Trophoblast cell (in vitro differentiated cells and primary cell): ENCODE data around the gene ZNF75A.
A peak's percentile ranks its signal among the peaks of the same experiment; 100 is the strongest.

Experiments used
- DNase-seq, 2 donors: peaks; one replicate each; pipeline ENCODE4 v3.0.0-alpha.2; 2016
- H2AFZ ChIP-seq: 2 replicates; pipeline ENCODE4 v1.6.1; 2013; ENCODE audit warnings: low read length, moderate library complexity, mild to moderate bottlenecking; ENCODE audit not compliant: insufficient read depth, poor library complexity
- H2AK5ac ChIP-seq: 2 replicates; pipeline ENCODE4 v1.6.1; 2013; ENCODE audit warnings: mild to moderate bottlenecking, low read length
- H2BK120ac ChIP-seq: 2 replicates; pipeline ENCODE4 v1.6.1; 2013; ENCODE audit warnings: low read length, mild to moderate bottlenecking, moderate library complexity; ENCODE audit not compliant: insufficient read depth, poor library complexity
- H2BK12ac ChIP-seq: 2 replicates; pipeline ENCODE4 v1.6.1; 2013; ENCODE audit warnings: mild to moderate bottlenecking, low read length, moderate library complexity
- H2BK5ac ChIP-seq: 2 replicates; pipeline ENCODE4 v1.6.1; 2013; ENCODE audit warnings: low read length, low read depth, moderate library complexity, mild to moderate bottlenecking; ENCODE audit not compliant: poor library complexity
- H3K14ac ChIP-seq: 2 replicates; pipeline ENCODE4 v1.6.1; 2013; ENCODE audit warnings: mild to moderate bottlenecking, low read length
- H3K18ac ChIP-seq: 2 replicates; pipeline ENCODE4 v1.6.1; 2013; ENCODE audit warnings: mild to moderate bottlenecking, low read length
- H3K23ac ChIP-seq: 2 replicates; pipeline ENCODE4 v1.6.1; 2013; ENCODE audit warnings: low read length
- H3K27ac ChIP-seq: 2 replicates; pipeline ENCODE4 v1.5.1; 2013; ENCODE audit warnings: low read depth, mild to moderate bottlenecking, inconsistent platforms, low read length, moderate library complexity
- H3K27me3 ChIP-seq: 2 replicates; pipeline ENCODE4 v1.6.1; 2013; ENCODE audit warnings: inconsistent platforms, mild to moderate bottlenecking, low read length, moderate library complexity; ENCODE audit not compliant: insufficient read depth
- H3K36me3 ChIP-seq, 2 experiments: 1 replicate in 1 of 2; 2 replicates in 1 of 2; pipeline ENCODE4 v1.6.1; 2013; ENCODE audit warnings: low read length in 2 of 2, mild to moderate bottlenecking in 2 of 2, moderate library complexity in 1 of 2; ENCODE audit not compliant: insufficient read depth in 2 of 2, control insufficient read depth in 1 of 2
- H3K4ac ChIP-seq: 2 replicates; pipeline ENCODE4 v1.6.1; 2013; ENCODE audit warnings: low read depth, mild to moderate bottlenecking, low read length, moderate library complexity
- H3K4me1 ChIP-seq, 2 experiments: 1 replicate in 1 of 2; 2 replicates in 1 of 2; pipeline ENCODE4 v1.6.1; 2013; ENCODE audit warnings: low read length in 2 of 2, mild to moderate bottlenecking in 2 of 2, moderate library complexity in 1 of 2; ENCODE audit not compliant: insufficient read depth in 2 of 2, control insufficient read depth in 1 of 2
- H3K4me2 ChIP-seq: 2 replicates; pipeline ENCODE4 v1.6.1; 2013; ENCODE audit warnings: inconsistent platforms, mild to moderate bottlenecking, low read length, moderate library complexity
- H3K4me3 ChIP-seq: 2 replicates; pipeline ENCODE4 v1.5.1; 2013; ENCODE audit warnings: mild to moderate bottlenecking, low read depth, low read length, inconsistent platforms
- H3K79me1 ChIP-seq: one replicate; pipeline ENCODE4 v1.6.1; 2013; ENCODE audit warnings: low read length
- H3K79me2 ChIP-seq: 2 replicates; pipeline ENCODE4 v1.6.1; 2013; ENCODE audit warnings: low read length, mild to moderate bottlenecking; ENCODE audit not compliant: control insufficient read depth, insufficient read depth, poor library complexity
- H3K9ac ChIP-seq: 2 replicates; pipeline ENCODE4 v1.6.1; 2013; ENCODE audit warnings: mild to moderate bottlenecking, low read length
- H3K9me3 ChIP-seq: 2 replicates; pipeline ENCODE4 v1.6.1; 2013; ENCODE audit warnings: low read depth, mild to moderate bottlenecking, control low read depth, inconsistent platforms, low read length; ENCODE audit not compliant: insufficient read depth
- H4K12ac ChIP-seq: 2 replicates; pipeline ENCODE4 v1.6.1; 2013; ENCODE audit warnings: low read depth, mild to moderate bottlenecking, low read length, moderate library complexity
- H4K8ac ChIP-seq: 2 replicates; pipeline ENCODE4 v1.6.1; 2013; ENCODE audit warnings: low read depth, mild to moderate bottlenecking, low read length, moderate library complexity
- H4K91ac ChIP-seq: one replicate; pipeline ENCODE4 v1.6.1; 2013; ENCODE audit warnings: low read depth, mild to moderate bottlenecking, low read length, moderate library complexity
- WGBS: extraction: QIAGEN DNeasy Blood & Tissue Kit; methylation state at CpG from one replicate; pipeline ENCODE4 v1.1.7; 2013; ENCODE audit warnings: missing lambda C conversion rate; ENCODE audit not compliant: insufficient read length, insufficient coverage; ENCODE audit errors: extremely low coverage; 5-methylcytosine and 5-hydroxymethylcytosine counted together

The ZNF75A gene

DNA sequence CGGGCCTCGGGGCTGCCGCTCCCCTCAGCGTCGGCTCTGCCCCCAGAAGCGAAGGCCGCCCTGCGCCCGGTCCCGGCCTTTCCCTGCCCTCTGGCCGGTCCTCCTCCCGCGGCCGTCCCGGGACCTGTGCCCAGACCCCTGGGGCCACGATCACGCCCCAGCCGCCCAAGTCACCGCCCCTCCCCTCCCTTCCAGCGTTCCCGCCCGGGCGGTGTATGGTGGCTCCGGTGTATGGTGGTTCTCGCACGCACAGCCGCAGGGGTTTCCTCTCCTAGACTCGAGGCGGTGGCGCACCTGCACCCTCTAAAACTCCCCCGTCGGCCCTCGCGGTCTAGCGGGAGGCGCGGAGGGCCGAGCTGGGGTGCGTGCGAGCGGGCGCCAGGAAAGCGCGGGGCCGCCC is 10.1 kb upstream of the ZNF75A start:
- Histone ChIP-seq H3K36me3 (peaks cover 32 to 34% of the 10 kb centered on the region in 2 experiments), H3K79me2 (no peaks in the 10 kb centered on the region), H4K12ac (no peak overlapping the region), H4K8ac (no peak overlapping the region), H3K23ac (no peak overlapping the region), H3K79me1 (no peaks in the 10 kb centered on the region), H2BK12ac (no peak overlapping the region), H3K27ac (no peak overlapping the region), H2AK5ac (no peak overlapping the region), H3K14ac (no peak overlapping the region), H3K18ac (no peak overlapping the region), H3K4me2 (no peak overlapping the region), H2BK5ac (no peak overlapping the region), H2AFZ (no peak overlapping the region), H3K9me3 (peaks cover 33% of the 10 kb centered on the region), H3K9ac (no peak overlapping the region), H3K4ac (no peak overlapping the region), H3K4me1 (no peaks in the 10 kb centered on the region), H3K4me3 (no peak overlapping the region), H2BK120ac (no peak overlapping the region), H4K91ac (no peak overlapping the region), H3K27me3 (no peaks in the 10 kb centered on the region)
- no peak for DNase-seq
- WGBS, result no CpG with 5 or more reads among the region's 45 CpGs

DNA sequence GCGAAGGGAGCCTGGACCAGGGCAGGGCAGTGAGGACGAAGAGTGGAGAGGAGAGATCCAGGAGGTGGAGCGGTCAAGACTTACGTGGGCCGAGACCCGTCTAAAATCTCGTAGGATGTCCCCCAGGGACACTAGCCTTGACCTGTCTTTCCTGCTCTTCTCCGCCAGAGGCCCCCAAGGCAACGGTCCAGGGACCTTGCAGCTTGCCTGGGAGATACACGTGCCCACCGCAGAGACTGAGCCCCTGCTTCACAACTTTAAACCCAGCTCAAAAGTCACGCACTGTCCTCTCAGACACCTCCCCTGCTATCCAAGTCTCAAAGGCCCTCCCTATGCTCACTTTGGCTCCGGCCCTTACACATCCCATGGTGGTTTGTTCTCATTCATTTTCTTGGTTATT is 9.5 kb upstream of the ZNF75A start:
- H3K79me2 ChIP-seq, result no peaks in the 10 kb centered on the region
- H2BK120ac ChIP-seq, result no peak overlapping the region
- H4K91ac ChIP-seq, result no peak overlapping the region
- H3K18ac ChIP-seq, result no peak overlapping the region
- H3K9me3 ChIP-seq, result peaks cover 27% of the 10 kb centered on the region
- H2BK5ac ChIP-seq, result no peak overlapping the region
- no peak for DNase-seq
- no CpG with 5 or more reads among the region's 13 CpGs for WGBS
- no peak overlapping the region for H3K14ac ChIP-seq
- no peak overlapping the region for H4K8ac ChIP-seq
- no peaks in the 10 kb centered on the region for H3K4me1 ChIP-seq
- no peak overlapping the region for H3K9ac ChIP-seq
- no peak overlapping the region for H3K23ac ChIP-seq
- no peak overlapping the region for H2BK12ac ChIP-seq
- H2AFZ ChIP-seq, result no peak overlapping the region
- H3K4me3 ChIP-seq, result no peak overlapping the region
- peaks cover 26 to 28% of the 10 kb centered on the region in 2 experiments for H3K36me3 ChIP-seq
- no peak overlapping the region for H4K12ac ChIP-seq
- H3K27me3 ChIP-seq, result no peaks in the 10 kb centered on the region
- H2AK5ac ChIP-seq, result no peak overlapping the region
- H3K79me1 ChIP-seq, result no peaks in the 10 kb centered on the region
- no peak overlapping the region for H3K27ac ChIP-seq
- H3K4me2 ChIP-seq, result no peak overlapping the region
- no peak overlapping the region for H3K4ac ChIP-seq

DNA sequence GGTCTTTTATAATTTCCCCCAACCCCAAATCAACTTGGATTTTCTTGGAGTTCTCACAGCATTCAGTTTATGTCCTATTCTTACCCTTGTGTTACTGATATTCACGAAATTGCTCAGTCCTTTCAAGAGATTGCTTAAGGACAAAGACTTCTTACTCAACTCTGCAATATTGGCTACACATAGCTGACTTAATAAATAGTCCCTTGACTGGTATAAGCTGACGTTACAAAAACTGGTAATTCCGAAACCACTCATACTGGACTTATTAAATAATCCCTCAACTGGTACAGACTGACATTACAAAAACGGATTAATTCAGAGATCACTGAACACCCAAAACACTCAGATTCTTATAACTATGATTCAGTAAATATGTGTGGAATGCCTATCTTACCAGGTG is 927 bp upstream of the ZNF75A start:
- peaks cover 8% of the 10 kb centered on the region for H3K79me1 ChIP-seq
- H3K36me3 ChIP-seq, result peaks cover 10 to 13% of the 10 kb centered on the region in 2 experiments
- DNase-seq, result peak in 1 of 2 donors; percentile 0
- H3K9ac ChIP-seq, result no peak overlapping the region
- H2BK12ac ChIP-seq, result no peak overlapping the region
- H4K12ac ChIP-seq, result no peak overlapping the region
- H3K4ac ChIP-seq, result no peak overlapping the region
- H2BK5ac ChIP-seq, result no peak overlapping the region
- H3K14ac ChIP-seq, result no peak overlapping the region
- peaks cover 6% of the 10 kb centered on the region for H3K79me2 ChIP-seq
- peak overlapping the region; percentile 62 for H3K4me2 ChIP-seq
- no peaks in the 10 kb centered on the region for H3K27me3 ChIP-seq
- H3K27ac ChIP-seq, result no peak overlapping the region
- H2BK120ac ChIP-seq, result no peak overlapping the region
- no peak overlapping the region for H2AFZ ChIP-seq
- H4K8ac ChIP-seq, result peak overlapping the region; percentile 99
- peaks cover 18% of the 10 kb centered on the region for H3K9me3 ChIP-seq
- no peak overlapping the region for H3K23ac ChIP-seq
- WGBS, result no CpG with 5 or more reads among the region's 4 CpGs
- H2AK5ac ChIP-seq, result no peak overlapping the region
- no peak overlapping the region for H4K91ac ChIP-seq
- no peak overlapping the region for H3K4me3 ChIP-seq
- H3K4me1 ChIP-seq, result peaks cover 2 to 3% of the 10 kb centered on the region in 2 experiments
- H3K18ac ChIP-seq, result no peak overlapping the region

DNA sequence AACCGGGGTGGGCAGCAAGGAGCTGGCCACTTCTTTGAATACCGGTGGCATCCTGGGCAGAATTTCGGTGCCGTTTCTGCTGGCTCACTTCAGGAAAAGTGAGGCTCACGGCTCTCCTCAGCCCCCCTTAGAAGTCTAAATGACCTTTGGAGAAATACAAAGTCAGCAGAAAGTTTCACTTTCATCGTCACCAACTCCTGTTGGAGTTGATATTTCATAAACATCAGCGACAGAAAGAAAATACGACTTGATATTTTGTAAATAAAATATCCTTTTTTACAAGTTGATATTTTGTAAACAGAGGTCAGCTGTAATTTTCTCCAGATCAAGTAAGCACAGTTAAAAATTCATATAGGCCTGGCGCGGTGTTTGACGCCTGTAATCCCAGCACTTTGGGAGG is 781 bp downstream of the ZNF75A start:
- Histone ChIP-seq H3K79me1 (peaks cover 8% of the 10 kb centered on the region), H3K4ac (peak overlapping the region; percentile 1), H4K8ac (peak overlapping the region; percentile 99), H3K18ac (peak overlapping the region; percentile 38), H3K36me3 (peaks cover 16 to 17% of the 10 kb centered on the region in 2 experiments), H2BK12ac (no peak overlapping the region), H3K4me2 (peak overlapping the region; percentile 62), H3K4me1 (peaks cover 2 to 3% of the 10 kb centered on the region in 2 experiments), H2AFZ (no peak overlapping the region), H3K23ac (no peak overlapping the region), H2AK5ac (no peak overlapping the region), H4K91ac (peak overlapping the region; percentile 87), H3K27ac (no peak overlapping the region), H4K12ac (peak overlapping the region; percentile 79), H2BK120ac (no peak overlapping the region), H3K27me3 (no peaks in the 10 kb centered on the region), H3K9me3 (peaks cover 26% of the 10 kb centered on the region), H3K9ac (no peak overlapping the region), H3K79me2 (peaks cover 6% of the 10 kb centered on the region), H3K14ac (peak overlapping the region; percentile 86), H3K4me3 (peak overlapping the region; percentile 83), H2BK5ac (no peak overlapping the region)
- DNase-seq, result no peak
- WGBS, result no CpG with 5 or more reads among the region's 11 CpGs
